Ishikawa (cell line): ENCODE measurements around the gene WNT6.

Source experiments
- EGR1 ChIP-seq: IDR thresholded peaks from 2 replicates; pipeline ENCODE4 v1.6.1; 2012
- EP300 ChIP-seq: IDR thresholded peaks from 2 replicates; pipeline ENCODE4 v1.6.1; 2012; ENCODE audit warnings: borderline replicate concordance
- NFIC ChIP-seq: IDR thresholded peaks from 2 replicates; pipeline ENCODE4 v1.6.1; 2012
- RAD21 ChIP-seq: IDR thresholded peaks from 2 replicates; pipeline ENCODE4 v1.6.1; 2012; ENCODE audit warnings: low read depth
- TAF1 ChIP-seq: IDR thresholded peaks from 2 replicates; pipeline ENCODE4 v1.6.1; 2012; ENCODE audit warnings: low read depth, mild to moderate bottlenecking
- TCF12 ChIP-seq: IDR thresholded peaks from 2 replicates; pipeline ENCODE4 v1.6.1; 2012; ENCODE audit warnings: low read depth
- TF ChIP-seq, protein P1 (sequence below): IDR thresholded peaks from 2 replicates; pipeline ENCODE4 v1.6.1; 2012
- TF ChIP-seq, protein P2 (sequence below): IDR thresholded peaks from 2 replicates; pipeline ENCODE4 v1.6.1; 2012; ENCODE audit warnings: low read depth, mild to moderate bottlenecking

DNA sequence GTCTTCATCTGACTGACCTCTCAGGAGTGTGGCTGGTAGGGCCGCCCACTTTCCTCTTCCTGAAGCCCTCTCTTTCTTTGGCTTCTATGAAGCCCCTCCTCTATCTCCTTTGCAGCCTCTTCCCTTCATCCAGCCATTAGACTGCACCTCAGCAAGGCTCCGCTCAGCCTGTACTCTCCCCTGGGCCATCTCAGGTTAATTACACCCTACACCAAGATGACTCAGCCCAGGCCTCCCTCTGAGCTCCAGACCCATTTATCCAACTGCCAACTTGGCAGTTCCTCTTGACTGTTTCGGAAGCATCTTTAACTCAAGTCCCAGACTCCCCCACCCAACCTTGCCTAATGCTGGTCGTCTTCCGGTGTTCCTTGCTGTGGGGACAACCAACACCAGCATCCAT, 5.8 kb upstream of the WNT6 start:
- TF ChIP-seq, protein P1, sequence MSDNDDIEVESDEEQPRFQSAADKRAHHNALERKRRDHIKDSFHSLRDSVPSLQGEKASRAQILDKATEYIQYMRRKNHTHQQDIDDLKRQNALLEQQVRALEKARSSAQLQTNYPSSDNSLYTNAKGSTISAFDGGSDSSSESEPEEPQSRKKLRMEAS = no peak
- TF ChIP-seq, protein P2, sequence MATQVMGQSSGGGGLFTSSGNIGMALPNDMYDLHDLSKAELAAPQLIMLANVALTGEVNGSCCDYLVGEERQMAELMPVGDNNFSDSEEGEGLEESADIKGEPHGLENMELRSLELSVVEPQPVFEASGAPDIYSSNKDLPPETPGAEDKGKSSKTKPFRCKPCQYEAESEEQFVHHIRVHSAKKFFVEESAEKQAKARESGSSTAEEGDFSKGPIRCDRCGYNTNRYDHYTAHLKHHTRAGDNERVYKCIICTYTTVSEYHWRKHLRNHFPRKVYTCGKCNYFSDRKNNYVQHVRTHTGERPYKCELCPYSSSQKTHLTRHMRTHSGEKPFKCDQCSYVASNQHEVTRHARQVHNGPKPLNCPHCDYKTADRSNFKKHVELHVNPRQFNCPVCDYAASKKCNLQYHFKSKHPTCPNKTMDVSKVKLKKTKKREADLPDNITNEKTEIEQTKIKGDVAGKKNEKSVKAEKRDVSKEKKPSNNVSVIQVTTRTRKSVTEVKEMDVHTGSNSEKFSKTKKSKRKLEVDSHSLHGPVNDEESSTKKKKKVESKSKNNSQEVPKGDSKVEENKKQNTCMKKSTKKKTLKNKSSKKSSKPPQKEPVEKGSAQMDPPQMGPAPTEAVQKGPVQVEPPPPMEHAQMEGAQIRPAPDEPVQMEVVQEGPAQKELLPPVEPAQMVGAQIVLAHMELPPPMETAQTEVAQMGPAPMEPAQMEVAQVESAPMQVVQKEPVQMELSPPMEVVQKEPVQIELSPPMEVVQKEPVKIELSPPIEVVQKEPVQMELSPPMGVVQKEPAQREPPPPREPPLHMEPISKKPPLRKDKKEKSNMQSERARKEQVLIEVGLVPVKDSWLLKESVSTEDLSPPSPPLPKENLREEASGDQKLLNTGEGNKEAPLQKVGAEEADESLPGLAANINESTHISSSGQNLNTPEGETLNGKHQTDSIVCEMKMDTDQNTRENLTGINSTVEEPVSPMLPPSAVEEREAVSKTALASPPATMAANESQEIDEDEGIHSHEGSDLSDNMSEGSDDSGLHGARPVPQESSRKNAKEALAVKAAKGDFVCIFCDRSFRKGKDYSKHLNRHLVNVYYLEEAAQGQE = no peak
- TF ChIP-seq RAD21 (no peak; the same call in 1 of the 2 replicates), TCF12 (peak; percentile 72), TAF1 (no peak), EP300 (peak; percentile 65), EGR1 (no peak), NFIC (peak; percentile 73)
